Activated CD4-positive, alpha-beta memory T cell treated with anti-CD3 and anti-CD28 coated beads for 36 hours (primary cell): ENCODE measurements around the gene AMBRA1. TPM values are rescaled to one million over a fixed set of nuclear protein-coding genes. Genes with fewer than 3 reads are reported as not detected.

Experiments
- CTCF ChIA-PET: fragments of 350-600 bp; sonication (Branson Sonifier 250); formaldehyde crosslinking; loops from one replicate; lab custom pipeline; 2021; ENCODE audit warnings: antibody characterized with exemption, inconsistent platforms; lab: Charles Lee
- POLR2A ChIA-PET: fragments of 350-600 bp; sonication (Branson Sonifier 250); formaldehyde crosslinking; loops from one replicate; lab custom pipeline; 2021; ENCODE audit warnings: antibody characterized with exemption; lab: Charles Lee
- DNase-seq: peaks from one replicate; pipeline ENCODE4 v3.0.0-alpha.2; 2020
- H3K27ac Mint-ChIP-seq: one replicate; pipeline ENCODE4 v1.8.0; 2021; ENCODE audit warnings: mixed read lengths
- H3K27me3 Mint-ChIP-seq: one replicate; pipeline ENCODE4 v1.8.0; 2021; ENCODE audit warnings: mixed read lengths
- H3K36me3 Mint-ChIP-seq: one replicate; pipeline ENCODE4 v1.8.0; 2021; ENCODE audit warnings: mixed read lengths
- H3K4me1 Mint-ChIP-seq: one replicate; pipeline ENCODE4 v1.8.0; 2021; ENCODE audit warnings: low read depth, mixed read lengths
- H3K4me3 Mint-ChIP-seq: one replicate; pipeline ENCODE4 v1.8.0; 2021; ENCODE audit warnings: mild to moderate bottlenecking, mixed read lengths
- H3K9me3 Mint-ChIP-seq: one replicate; pipeline ENCODE4 v1.8.0; 2021; ENCODE audit warnings: mixed read lengths
- intact Hi-C: fragments of 100-400 bp; cut with micrococcal nuclease; formaldehyde crosslinking; loops from one replicate; pipeline ENCODE4 v1.15.1; 2023
- total RNA-seq, 2 experiments: library from RNA; stranded (reverse); gene quantifications; one replicate each; pipeline ENCODE4 v1.2.3, GENCODE V29; 2021

The AMBRA1 gene, protein sequence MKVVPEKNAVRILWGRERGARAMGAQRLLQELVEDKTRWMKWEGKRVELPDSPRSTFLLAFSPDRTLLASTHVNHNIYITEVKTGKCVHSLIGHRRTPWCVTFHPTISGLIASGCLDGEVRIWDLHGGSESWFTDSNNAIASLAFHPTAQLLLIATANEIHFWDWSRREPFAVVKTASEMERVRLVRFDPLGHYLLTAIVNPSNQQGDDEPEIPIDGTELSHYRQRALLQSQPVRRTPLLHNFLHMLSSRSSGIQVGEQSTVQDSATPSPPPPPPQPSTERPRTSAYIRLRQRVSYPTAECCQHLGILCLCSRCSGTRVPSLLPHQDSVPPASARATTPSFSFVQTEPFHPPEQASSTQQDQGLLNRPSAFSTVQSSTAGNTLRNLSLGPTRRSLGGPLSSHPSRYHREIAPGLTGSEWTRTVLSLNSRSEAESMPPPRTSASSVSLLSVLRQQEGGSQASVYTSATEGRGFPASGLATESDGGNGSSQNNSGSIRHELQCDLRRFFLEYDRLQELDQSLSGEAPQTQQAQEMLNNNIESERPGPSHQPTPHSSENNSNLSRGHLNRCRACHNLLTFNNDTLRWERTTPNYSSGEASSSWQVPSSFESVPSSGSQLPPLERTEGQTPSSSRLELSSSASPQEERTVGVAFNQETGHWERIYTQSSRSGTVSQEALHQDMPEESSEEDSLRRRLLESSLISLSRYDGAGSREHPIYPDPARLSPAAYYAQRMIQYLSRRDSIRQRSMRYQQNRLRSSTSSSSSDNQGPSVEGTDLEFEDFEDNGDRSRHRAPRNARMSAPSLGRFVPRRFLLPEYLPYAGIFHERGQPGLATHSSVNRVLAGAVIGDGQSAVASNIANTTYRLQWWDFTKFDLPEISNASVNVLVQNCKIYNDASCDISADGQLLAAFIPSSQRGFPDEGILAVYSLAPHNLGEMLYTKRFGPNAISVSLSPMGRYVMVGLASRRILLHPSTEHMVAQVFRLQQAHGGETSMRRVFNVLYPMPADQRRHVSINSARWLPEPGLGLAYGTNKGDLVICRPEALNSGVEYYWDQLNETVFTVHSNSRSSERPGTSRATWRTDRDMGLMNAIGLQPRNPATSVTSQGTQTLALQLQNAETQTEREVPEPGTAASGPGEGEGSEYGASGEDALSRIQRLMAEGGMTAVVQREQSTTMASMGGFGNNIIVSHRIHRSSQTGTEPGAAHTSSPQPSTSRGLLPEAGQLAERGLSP (N-terminal part only)
- total RNA-seq = 10 to 100 TPM; 22.5 to 24.1 TPM

DNA sequence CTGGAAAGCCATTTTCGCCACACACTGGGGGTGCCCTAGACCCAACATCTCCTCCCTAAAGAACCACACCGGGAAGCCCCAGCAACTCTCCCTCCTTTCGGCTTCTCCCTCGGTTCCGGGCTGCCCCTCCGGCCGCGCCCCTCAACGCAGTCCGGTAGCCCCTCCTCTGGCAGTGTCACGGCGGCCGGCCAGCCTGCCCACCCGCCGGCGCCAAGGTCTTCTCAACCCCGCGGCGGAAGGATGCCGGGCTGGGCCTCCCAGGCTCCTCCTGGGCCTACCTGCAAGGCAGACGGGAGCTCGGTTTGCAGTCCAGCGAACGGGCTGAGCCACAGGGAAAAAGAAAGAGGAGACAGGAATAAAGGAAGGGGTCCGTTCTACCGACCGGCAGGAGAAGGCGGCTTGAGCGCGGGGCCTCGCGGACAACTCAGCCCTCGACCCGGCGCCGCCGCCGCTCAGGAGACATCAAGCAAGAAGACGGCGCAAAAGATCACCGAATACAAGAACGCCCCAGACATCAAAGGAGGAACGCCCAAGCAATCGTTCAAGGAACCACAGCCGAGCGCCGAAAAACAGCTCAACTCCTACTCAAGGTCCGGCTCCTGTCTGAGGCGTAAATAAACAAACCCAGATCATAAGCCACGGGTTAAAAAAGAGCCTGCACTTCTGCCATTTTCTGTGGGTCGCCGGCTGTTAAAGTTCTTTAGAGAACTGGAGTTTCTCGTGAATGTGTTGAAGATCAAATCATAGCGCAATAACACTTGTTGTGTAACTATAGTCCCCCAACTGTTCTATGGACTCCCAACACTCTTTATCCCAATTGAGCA, at the start of gene AMBRA1:
Gene AMBRA1, minus strand, starts transcription at position 474 of the 824 bp plus-strand sequence. CDS start 45,643 bp downstream, outside the sequence.
- CTCF ChIA-PET = interaction anchor here (0.9 to 1.3 kb wide), 8 partner anchors 18 to 56 kb away, joined by 3 to 9 read pairs (median 3); partner anchors contain the start of genes ATG13 and HARBI1
- POLR2A ChIA-PET = interaction anchor here (0.5 to 1.3 kb wide), 8 partner anchors 18 to 107 kb away, joined by 3 to 8 read pairs (median 3); partner anchors contain the start of genes ARHGAP1, ATG13, HARBI1 and ZNF408
- Mint-ChIP-seq H3K4me1 (peaks cover 43% of the 10 kb centered on the region), H3K27ac (peak within 1 kb of the TSS; percentile 78), H3K9me3 (no peaks in the 10 kb centered on the region), H3K4me3 (peak within 1 kb of the TSS; percentile 91), H3K36me3 (peaks cover 1% of the 10 kb centered on the region), H3K27me3 (no peaks in the 10 kb centered on the region)
- peak; percentile 94 for DNase-seq
- intact Hi-C loops = loop anchor here (1.0 to 2.0 kb wide), 2 partner anchors 24 to 29 kb away; partner anchors contain the start of genes ATG13 and HARBI1

DNA sequence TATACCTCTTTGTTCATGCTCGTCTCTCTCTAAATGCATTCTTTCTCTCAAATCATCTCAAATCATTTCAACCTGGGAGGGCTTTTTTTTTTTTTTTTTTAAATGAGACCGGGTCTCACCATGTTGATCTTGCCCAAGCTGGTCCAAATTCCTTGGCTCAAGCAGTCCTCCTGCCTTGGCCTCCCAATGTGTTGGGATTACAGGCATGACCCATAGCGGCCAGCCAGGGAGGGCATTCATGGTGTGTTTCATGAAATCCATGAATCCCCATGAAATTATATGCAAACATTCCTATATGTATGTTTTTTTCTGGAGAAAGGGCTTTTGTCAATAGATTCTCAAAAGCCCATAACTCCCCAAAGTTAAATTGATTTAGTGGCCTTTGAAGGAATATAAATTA, 49.7 kb upstream of the AMBRA1 start:
- no peak overlapping the region for H3K4me3 Mint-ChIP-seq
- CTCF ChIA-PET = no interaction called here
- peaks cover 7% of the 10 kb centered on the region for H3K4me1 Mint-ChIP-seq
- H3K27me3 Mint-ChIP-seq = no peaks in the 10 kb centered on the region
- H3K9me3 Mint-ChIP-seq = peaks cover 2% of the 10 kb centered on the region
- peaks cover 17% of the 10 kb centered on the region for H3K36me3 Mint-ChIP-seq
- intact Hi-C loops = no loop called here
- no peak overlapping the region for H3K27ac Mint-ChIP-seq
- POLR2A ChIA-PET = no interaction called here
- no peak for DNase-seq

DNA sequence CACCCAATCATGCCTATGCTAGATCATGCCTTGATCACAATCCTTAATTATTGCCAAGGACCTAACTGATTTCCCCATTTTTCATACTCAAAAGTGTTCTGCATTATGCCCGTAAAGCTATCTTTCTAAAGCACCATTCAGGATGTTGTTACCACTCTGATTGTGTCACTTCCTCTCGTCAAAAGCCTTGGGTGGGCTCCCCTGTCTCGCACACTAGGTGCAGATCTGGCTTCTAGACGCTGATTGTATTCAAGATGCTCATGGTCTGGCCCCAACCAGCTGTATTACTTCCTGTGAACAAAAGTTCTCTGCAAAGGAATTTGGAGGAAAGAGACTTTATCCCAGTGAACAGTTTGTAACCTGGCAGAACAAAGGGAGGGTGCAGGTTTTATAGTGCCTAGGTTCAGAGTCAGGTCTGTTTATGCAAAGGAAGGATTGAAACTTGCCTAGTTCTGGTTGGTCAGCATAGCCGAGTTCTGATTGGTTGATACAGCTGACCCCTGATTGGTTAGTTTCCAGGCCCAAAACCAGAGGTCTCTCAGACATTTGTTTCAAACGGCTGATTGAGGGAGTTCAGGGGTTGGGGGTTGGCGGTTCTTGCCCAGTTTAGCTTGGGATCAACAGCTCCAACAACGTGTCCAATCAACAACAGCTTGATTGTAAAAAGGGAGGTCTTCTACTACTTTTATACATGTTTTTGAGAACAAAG, 49.0 kb upstream of the AMBRA1 start:
- Mint-ChIP-seq H3K4me1 (peaks cover 7% of the 10 kb centered on the region), H3K27me3 (no peaks in the 10 kb centered on the region), H3K9me3 (peaks cover 2% of the 10 kb centered on the region), H3K36me3 (peaks cover 19% of the 10 kb centered on the region), H3K27ac (no peak overlapping the region), H3K4me3 (no peak overlapping the region)
- intact Hi-C loops = no loop called here
- no peak for DNase-seq
- ChIA-PET CTCF (interaction anchor here (1.4 kb wide), 1 partner anchor 104 kb away, joined by 3 read pairs; no protein-coding TSS in a partner anchor), POLR2A (no interaction called here)

DNA sequence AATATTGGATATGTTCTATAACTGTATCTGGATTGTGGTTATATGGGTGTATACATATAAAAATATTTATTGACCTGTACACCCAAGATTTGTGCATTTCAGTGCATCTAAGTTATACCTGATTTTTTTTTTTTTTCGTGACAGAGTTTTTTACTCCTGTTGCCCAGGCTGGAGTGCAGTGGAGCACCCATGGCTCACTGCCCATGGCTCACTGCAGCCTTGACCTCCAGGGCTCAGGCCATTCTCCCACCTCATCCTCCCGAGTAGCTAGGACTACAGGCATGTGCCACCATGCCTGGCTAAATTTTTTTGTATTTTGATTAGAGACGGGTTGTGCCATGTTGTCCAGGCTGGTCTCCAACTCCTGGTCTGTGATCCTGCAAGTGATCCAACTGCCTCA, 47.8 kb upstream of the AMBRA1 start:
- POLR2A ChIA-PET = no interaction called here
- H3K9me3 Mint-ChIP-seq = peaks cover 2% of the 10 kb centered on the region
- CTCF ChIA-PET = no interaction called here
- intact Hi-C loops = no loop called here
- no peak for DNase-seq
- H3K27me3 Mint-ChIP-seq = no peaks in the 10 kb centered on the region
- H3K27ac Mint-ChIP-seq = no peak overlapping the region
- H3K4me3 Mint-ChIP-seq = no peak overlapping the region
- H3K4me1 Mint-ChIP-seq = peaks cover 7% of the 10 kb centered on the region
- peaks cover 20% of the 10 kb centered on the region for H3K36me3 Mint-ChIP-seq

DNA sequence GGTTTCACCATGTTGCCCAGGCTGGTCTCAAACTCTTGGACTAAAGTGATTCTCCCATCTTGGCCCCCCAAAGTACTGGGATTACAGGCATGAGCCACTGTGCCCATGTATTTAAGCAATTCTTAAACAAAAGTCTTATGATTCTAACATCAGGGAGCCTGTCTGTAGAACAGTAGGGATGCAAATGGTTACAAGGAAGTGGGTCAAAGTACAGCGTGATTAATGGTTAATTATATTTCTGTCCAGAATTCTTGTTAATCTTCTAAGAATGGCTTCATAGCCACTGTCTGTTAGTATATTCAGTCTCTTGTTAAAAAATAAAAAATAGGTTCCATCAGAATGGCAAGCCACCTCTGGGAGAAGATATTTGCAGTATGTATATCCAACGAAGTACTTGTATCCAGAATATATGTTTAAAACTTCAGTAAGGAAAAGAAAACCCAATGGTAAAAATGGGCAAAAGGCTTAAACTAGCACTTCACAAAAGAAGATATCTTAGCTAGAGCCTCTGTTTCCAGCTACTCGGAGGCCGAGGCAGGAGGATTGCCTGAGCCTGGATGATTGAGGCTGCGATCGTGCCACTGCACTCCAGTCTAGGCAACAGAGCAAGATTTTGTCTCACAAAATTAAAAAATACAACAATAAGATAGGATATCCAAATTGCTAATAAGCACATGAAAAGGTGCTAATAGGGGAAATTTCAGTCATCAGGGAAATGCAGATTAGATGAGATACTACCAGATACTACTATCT, 46.4 kb upstream of the AMBRA1 start:
- POLR2A ChIA-PET = no interaction called here
- no peak for DNase-seq
- H3K27ac Mint-ChIP-seq = no peak overlapping the region
- H3K9me3 Mint-ChIP-seq = peaks cover 2% of the 10 kb centered on the region
- H3K36me3 Mint-ChIP-seq = peaks cover 15% of the 10 kb centered on the region
- intact Hi-C loops = no loop called here
- CTCF ChIA-PET = no interaction called here
- no peaks in the 10 kb centered on the region for H3K27me3 Mint-ChIP-seq
- H3K4me3 Mint-ChIP-seq = no peak overlapping the region
- peaks cover 7% of the 10 kb centered on the region for H3K4me1 Mint-ChIP-seq

DNA sequence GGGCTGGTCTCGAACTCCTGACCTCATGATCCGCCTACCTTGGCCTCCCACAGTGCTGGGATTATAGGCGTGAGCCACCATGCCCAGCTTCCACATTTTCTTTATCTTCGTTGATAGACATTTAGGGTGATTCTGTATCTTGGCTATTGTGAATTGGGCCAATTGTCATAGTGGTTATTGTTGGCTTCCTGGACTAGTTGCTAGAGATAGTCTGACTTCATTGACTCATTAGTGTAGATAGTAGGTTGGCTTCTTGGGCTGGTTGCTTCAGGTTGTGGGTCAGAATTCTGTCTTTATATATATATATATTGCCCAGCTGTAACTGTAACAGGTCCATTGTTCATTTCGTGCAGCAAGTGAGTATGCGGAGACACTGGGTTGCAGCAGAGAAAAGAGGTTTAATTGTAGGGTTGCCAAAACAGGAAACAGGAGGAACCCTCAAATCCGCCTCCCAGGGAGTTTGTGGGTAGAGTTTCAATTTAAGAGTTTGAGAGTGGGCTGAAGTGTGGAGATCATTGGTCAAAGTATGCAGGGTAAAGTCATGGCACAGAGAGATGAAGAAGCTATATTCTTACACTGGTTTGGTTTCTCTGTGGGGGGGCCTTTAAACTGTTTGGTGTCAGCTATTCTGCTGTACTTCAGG, 45.5 kb upstream of the AMBRA1 start:
- H3K9me3 Mint-ChIP-seq = peaks cover 2% of the 10 kb centered on the region
- peaks cover 15% of the 10 kb centered on the region for H3K36me3 Mint-ChIP-seq
- no peaks in the 10 kb centered on the region for H3K27me3 Mint-ChIP-seq
- ChIA-PET POLR2A (interaction anchor here (0.6 kb wide), 1 partner anchor 64 kb away, joined by 3 read pairs; no protein-coding TSS in a partner anchor), CTCF (no interaction called here)
- no peak overlapping the region for H3K27ac Mint-ChIP-seq
- no peak overlapping the region for H3K4me3 Mint-ChIP-seq
- DNase-seq = no peak
- H3K4me1 Mint-ChIP-seq = peaks cover 7% of the 10 kb centered on the region
- intact Hi-C loops = no loop called here

DNA sequence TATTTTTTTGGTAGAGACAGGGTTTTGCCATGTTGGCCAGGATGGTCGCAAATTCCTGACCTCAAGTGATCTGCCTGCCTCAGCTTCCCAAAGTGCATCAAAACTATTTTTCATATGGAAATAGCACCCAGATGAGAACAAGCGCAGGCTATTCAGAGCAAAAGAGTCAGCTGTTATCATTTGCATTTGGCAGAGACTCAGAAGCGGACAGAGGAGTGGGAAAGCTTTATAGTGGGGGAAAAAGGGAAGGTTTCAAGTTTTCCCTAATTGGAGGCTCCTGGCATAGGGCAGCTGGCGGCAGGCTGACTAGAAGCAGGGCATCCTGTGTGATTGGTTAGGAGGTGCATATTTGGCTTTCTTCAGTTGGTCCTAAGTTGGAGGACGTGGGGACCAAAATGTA, 43.7 kb upstream of the AMBRA1 start:
- Mint-ChIP-seq H3K27me3 (no peaks in the 10 kb centered on the region), H3K4me3 (no peak overlapping the region), H3K36me3 (peaks cover 14% of the 10 kb centered on the region), H3K9me3 (peaks cover 2% of the 10 kb centered on the region), H3K4me1 (peaks cover 7% of the 10 kb centered on the region), H3K27ac (no peak overlapping the region)
- intact Hi-C loops = no loop called here
- ChIA-PET POLR2A (interaction anchor here (0.6 kb wide), 1 partner anchor 39 kb away, joined by 4 read pairs; no protein-coding TSS in a partner anchor), CTCF (no interaction called here)
- no peak for DNase-seq

DNA sequence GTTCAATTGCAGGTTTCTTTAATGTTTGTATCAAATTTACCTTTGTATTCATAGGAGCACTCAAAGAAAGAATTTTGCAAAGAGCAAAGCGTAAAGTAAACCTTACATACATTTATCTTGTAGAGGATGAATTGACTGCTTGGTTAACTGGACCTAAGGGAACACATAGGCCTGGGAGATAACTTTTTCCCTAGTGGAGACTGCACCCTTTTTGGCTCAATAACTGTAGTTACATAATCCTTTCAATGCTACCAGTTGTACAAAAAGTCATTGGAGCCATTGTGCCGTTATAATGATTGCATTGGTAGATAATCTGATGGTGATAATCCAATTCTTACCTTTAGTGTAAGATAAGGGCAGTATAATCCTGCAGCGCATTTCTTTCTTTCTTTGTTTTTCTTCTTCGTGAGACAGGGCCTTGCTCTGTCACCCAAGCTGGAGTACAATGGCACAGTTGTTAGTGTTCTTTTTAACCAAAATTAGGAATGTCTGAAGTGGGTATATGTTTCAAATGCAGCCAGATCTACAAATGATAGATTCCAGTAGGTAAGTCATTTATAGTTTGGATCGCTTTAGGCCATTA, 41.8 kb upstream of the AMBRA1 start:
- intact Hi-C loops = no loop called here
- ChIA-PET CTCF (no interaction called here), POLR2A (no interaction called here)
- DNase-seq = no peak
- Mint-ChIP-seq H3K27me3 (no peaks in the 10 kb centered on the region), H3K36me3 (peaks cover 19% of the 10 kb centered on the region), H3K4me3 (no peak overlapping the region), H3K27ac (no peak overlapping the region), H3K9me3 (peaks cover 2% of the 10 kb centered on the region), H3K4me1 (peaks cover 5% of the 10 kb centered on the region)

DNA sequence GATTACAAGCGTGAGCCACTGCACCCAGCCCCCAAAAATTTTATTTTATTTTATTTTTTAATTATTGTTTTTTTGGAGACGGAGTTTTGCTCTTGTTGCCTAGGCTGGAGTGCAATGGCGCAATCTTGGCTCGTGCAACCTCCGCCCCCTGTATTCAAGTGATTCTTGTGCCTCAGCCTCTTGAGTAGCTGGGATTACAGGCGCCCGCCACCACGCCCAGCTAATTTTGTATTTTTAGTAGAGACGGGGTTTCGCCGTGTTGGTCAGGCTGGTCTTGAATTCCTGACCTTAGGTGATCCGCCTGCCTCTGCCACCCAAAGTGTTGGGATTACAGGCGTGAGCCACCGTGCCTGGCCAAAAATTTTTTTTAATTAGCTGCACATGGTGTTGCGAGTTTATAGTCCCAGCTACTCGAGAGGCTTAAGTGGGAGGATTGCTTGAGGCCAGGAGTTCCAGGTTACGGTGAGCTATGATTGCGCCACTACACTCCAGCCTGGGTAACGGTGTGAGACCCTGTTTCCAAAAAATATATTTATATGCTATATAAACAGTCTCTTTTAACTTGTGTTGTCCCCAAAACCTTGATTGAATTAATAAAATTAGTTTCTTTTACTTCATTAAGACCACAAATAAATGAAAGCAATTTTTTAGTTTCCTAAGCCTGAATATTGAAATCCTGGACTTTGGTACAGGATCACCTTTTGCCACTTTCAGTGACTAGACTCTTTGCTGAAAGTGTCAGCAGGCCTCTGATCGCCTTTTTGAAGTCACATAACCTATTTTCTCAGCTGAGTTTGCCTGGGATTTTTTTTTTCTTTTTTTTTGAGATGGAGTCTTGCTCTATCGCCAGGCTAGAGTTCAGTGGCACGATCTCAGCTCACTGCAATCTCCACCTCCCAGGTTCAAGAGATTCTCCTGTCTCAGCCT, 39.7 kb upstream of the AMBRA1 start:
- Mint-ChIP-seq H3K36me3 (peaks cover 15% of the 10 kb centered on the region), H3K4me3 (no peak overlapping the region), H3K27ac (no peak overlapping the region), H3K4me1 (no peaks in the 10 kb centered on the region), H3K9me3 (no peaks in the 10 kb centered on the region), H3K27me3 (no peaks in the 10 kb centered on the region)
- CTCF ChIA-PET = interaction anchor here (0.5 kb wide), 1 partner anchor 73 kb away, joined by 3 read pairs; no protein-coding TSS in a partner anchor
- no peak for DNase-seq
- intact Hi-C loops = no loop called here
- POLR2A ChIA-PET = no interaction called here
